HL-60 (cell line): Measurements from ENCODE around the gene ERRFI1.

Source experiments
- DNase-seq, 2 experiments: peaks; one replicate each; pipeline ENCODE4 v3.0.0-alpha.2; 2010 to 2020; ENCODE audit warnings: low read depth in 1 of 2, low spot score in 1 of 2
- H3K27ac ChIP-seq: fragments of 250-450 bp; sonication (Bioruptor Pico); replicated peaks from 2 replicates; pipeline ENCODE4 v1.5.1; 2020; ENCODE audit warnings: mild to moderate bottlenecking, moderate library complexity
- H3K27me3 ChIP-seq: fragments of 250-450 bp; sonication (Bioruptor Pico); 2 replicates; pipeline ENCODE4 v1.5.1; 2021; ENCODE audit warnings: mild to moderate bottlenecking, moderate library complexity; ENCODE audit not compliant: insufficient read depth, poor library complexity, severe bottlenecking
- H3K4me3 ChIP-seq: replicated peaks from 2 replicates; pipeline ENCODE4 v1.5.1; 2011; ENCODE audit warnings: mild to moderate bottlenecking, control low read depth, low read length; ENCODE audit not compliant: insufficient read depth
- CTCF ChIP-seq: IDR thresholded peaks from one replicate; pipeline ENCODE4 v1.5.1; 2011; ENCODE audit warnings: low read length, control low read depth, inconsistent platforms; ENCODE audit not compliant: insufficient read depth
- GABPA ChIP-seq: IDR thresholded peaks from 2 replicates; pipeline ENCODE4 v1.6.1; 2012; ENCODE audit warnings: low read depth
- POLR2AphosphoS5 ChIP-seq: IDR thresholded peaks from 2 replicates; pipeline ENCODE4 v1.6.1; 2012; ENCODE audit warnings: low read depth
- SPI1 ChIP-seq: IDR thresholded peaks from 2 replicates; pipeline ENCODE4 v1.6.1; 2012; ENCODE audit warnings: low read depth, mild to moderate bottlenecking, borderline replicate concordance
- TF ChIP-seq, protein P1 (sequence below): IDR thresholded peaks from 2 replicates; pipeline ENCODE4 v1.6.1; 2012; ENCODE audit warnings: low read depth; ENCODE audit not compliant: insufficient replicate concordance

ERRFI1 gene

DNA sequence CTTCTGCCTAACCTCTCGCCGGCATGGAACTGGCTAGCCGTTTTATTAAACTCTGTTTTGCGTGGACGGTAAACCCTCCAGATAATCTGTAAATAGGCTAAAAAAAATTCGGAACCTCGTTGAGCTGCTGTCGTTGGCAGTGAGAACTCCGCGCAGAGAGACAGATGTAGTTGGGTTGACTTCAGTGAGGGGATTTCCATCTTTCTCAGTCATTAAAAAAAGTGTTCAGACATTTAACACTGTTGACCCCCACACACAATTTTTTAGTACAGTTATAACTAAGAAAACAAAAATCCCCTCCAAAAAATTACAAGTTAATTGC, 64.1 kb downstream of the ERRFI1 start:
- no peak for DNase-seq
- no peaks in the 10 kb centered on the region for H3K27me3 ChIP-seq
- peak overlapping the region; percentile 87 for H3K4me3 ChIP-seq
- H3K27ac ChIP-seq: peak overlapping the region; percentile 79
- TF ChIP-seq CTCF (no peak), GABPA (no peak), POLR2AphosphoS5 (no peak), SPI1 (no peak)
- TF ChIP-seq, protein P1, sequence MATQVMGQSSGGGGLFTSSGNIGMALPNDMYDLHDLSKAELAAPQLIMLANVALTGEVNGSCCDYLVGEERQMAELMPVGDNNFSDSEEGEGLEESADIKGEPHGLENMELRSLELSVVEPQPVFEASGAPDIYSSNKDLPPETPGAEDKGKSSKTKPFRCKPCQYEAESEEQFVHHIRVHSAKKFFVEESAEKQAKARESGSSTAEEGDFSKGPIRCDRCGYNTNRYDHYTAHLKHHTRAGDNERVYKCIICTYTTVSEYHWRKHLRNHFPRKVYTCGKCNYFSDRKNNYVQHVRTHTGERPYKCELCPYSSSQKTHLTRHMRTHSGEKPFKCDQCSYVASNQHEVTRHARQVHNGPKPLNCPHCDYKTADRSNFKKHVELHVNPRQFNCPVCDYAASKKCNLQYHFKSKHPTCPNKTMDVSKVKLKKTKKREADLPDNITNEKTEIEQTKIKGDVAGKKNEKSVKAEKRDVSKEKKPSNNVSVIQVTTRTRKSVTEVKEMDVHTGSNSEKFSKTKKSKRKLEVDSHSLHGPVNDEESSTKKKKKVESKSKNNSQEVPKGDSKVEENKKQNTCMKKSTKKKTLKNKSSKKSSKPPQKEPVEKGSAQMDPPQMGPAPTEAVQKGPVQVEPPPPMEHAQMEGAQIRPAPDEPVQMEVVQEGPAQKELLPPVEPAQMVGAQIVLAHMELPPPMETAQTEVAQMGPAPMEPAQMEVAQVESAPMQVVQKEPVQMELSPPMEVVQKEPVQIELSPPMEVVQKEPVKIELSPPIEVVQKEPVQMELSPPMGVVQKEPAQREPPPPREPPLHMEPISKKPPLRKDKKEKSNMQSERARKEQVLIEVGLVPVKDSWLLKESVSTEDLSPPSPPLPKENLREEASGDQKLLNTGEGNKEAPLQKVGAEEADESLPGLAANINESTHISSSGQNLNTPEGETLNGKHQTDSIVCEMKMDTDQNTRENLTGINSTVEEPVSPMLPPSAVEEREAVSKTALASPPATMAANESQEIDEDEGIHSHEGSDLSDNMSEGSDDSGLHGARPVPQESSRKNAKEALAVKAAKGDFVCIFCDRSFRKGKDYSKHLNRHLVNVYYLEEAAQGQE: no peak
